Daoy (cell line): ENCODE data around the gene TNFRSF18. TPM values are rescaled to one million over a fixed set of nuclear protein-coding genes. Genes with fewer than 3 reads are reported as not detected.
A peak's percentile ranks its signal among the peaks of the same experiment; 100 is the strongest.

Source experiments
- DNase-seq: peaks from one replicate; pipeline ENCODE4 v3.0.0-alpha.2; 2015; ENCODE audit warnings: low read depth
- total RNA-seq: library from RNA; depleted of rRNA; stranded (reverse); fragments of >200 nt; shearing (Covaris generic); gene quantifications from 2 replicates; pipeline ENCODE4 v1.2.3, GENCODE V29; 2014

The TNFRSF18 gene
- total RNA-seq, 1 experiment from 2014 or later: 1.9 TPM

DNA sequence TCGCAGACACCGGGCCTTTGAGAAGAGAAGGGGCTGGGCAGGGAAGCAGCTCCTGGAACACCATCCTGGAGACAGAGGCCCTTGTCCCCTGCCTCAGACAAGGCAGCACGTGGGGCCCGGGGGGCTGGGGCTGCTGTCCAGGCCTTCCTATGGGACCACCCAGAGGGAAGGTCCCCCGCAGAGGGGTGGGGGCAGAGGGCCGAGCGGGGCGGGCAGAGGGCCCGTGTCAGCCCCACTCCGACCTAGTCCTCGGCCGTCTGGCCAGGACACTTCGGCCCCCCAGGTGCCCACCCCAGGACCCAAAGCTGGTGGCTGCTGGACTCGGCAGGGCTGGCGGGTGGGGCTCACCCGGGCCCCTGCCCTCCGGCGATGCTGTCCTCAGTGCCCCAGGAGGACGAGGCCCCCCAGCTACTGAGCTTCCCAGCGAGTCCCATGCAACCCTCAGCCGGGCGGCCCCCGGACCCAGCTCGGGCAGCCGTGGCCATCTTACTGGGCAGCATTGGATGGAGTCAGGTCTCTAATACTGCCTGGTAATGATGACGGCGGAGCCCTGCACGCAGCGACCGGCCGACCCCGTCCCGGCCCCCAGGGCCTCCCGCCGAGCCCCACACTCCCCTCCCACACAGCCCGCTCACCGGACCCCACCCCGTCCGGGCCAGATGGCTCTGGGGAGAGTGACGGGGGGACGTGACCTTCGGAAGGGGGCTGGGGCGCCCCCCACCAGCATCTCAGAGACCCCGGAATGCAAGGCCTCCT lies 39.6 kb downstream of the TNFRSF18 start:
- no peak for DNase-seq

DNA sequence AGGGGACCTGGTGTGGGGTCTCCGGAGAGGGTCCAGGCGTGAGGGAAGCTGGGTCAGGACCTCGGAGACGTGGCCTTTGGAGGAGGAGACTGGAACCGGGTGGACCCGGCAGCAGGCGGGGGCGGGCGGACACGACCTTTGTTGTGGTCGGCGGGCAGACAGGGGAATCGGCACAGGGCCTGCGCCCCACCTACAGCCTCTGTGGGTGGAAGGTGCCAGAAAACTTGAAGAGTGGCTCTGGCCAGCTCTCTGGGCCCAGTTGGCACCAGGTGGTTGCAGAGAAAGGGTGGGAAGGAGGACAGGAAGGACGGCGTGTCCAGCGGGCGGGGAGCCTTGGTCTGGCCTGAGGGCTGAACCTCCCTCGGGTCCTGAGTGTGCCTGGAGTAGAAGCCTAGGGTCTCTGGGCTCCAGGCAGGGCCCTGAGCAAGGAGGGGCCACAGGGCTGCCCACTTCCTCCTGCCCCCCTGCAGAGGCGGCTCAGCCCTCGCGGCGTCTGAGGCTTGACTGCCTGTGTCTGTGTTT lies 40.4 kb downstream of the TNFRSF18 start:
- no peak for DNase-seq

DNA sequence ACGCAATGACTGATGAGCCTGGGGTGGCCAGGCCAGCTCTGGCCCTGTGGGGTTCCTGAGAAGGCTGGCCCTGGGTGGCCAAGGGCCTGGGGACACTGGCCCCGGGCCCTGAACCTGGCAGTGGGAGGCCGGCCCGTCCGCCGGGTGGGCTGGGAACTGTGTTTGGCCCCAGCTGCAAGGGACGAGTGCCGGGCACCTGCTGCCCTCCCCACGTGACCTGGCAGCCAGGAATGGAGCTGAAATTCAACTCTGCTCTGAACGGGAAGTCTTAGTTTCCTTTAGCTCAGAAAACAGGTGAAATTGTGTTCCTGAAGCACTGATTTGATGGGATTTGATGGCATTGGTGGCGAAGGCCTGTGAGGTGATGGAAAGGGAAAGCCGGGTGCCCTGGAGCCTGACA lies 40.9 kb downstream of the TNFRSF18 start:
- no peak for DNase-seq

- peak; percentile 58 for DNase-seq
Measured at GRCh38 chr1:1164701-1165451, 41.5 kb downstream of the TNFRSF18 start.

- DNase-seq: no peak
Measured at GRCh38 chr1:1164361-1164700, 42.1 kb downstream of the TNFRSF18 start.

DNA sequence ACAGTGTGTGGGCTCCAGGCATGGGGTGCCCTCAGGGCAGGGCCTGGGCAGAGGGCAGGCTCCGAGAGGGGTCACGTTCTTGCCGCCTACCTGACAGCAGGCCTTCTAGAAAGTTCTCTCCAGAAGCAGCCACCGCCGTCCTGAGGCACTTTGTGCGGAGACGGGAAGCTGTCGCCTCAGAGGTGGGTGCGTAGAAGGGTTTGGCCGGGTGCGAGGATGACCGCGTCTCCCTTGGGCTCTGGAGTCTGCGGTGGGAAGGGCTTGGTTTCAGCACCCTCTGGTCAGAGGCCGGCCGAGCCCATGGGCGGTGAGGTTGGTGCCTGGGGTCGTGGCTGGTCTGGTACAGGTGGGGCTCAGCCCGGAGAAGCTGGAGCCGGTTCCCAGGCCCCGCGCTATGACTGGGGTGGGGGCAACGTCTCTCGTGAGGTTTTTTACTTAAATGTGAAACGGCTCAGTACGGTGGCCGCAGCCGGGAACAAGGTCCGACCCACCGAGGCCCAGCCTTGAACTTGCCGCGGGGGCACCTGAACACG lies 42.8 kb downstream of the TNFRSF18 start:
- no peak for DNase-seq

DNA sequence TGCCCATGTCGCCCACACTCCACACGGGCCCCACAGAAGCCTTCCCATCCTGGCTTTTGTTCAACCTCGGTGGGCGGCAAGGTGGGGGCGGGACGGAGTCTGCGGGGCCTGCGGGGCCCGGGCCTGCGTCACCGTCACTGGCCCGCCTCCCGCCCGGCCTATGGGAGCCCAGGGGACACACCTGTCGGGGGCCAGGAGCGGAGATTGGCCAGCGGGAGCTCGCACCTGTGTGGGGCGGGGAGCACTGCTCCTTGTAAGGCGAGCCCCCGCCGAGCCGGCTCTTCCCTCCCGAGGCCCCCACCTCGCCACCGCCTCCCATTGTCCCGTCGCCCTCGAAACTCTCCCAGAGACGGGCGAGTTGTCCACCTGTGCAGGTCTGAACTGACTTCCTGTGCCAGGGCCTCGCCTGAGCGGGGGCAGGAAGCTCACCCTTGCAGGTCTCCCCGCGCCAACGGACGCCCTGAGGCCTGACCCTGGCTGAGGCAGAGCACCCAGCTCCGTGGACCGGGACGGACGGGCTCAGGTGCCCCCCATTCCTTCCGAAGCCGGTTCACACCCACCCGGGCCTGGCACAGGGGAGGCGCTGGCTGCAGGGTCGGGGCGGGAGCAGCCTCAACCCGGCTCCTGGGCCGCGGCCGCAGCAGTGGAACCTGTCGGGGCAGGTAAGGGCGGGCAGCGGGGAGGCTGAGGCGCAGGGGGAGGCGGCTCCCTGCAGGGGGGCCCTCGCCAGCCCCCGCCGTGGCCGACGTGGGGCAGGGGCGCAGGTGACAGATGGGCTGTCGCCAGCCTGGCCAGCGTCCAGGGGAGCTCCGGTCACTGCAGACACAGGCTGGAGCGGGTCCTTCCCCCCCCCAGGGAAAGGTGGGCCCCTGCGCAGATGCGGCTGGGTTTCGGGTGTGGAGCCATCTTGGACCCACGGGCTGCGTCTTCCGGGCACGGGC lies 43.5 kb downstream of the TNFRSF18 start:
- no peak for DNase-seq

- DNase-seq: no peak
Measured at GRCh38 chr1:1161683-1162079, 44.7 kb downstream of the TNFRSF18 start.

GRCh38 chr1:1161078-1161682 lies 45.2 kb downstream of the TNFRSF18 start:
- DNase-seq: no peak

- DNase-seq: no peak
Measured at GRCh38 chr1:1160281-1160930, 46.0 kb downstream of the TNFRSF18 start.

- DNase-seq: peak; percentile 60
Measured at GRCh38 chr1:1157914-1158710, 48.3 kb downstream of the TNFRSF18 start.

DNA sequence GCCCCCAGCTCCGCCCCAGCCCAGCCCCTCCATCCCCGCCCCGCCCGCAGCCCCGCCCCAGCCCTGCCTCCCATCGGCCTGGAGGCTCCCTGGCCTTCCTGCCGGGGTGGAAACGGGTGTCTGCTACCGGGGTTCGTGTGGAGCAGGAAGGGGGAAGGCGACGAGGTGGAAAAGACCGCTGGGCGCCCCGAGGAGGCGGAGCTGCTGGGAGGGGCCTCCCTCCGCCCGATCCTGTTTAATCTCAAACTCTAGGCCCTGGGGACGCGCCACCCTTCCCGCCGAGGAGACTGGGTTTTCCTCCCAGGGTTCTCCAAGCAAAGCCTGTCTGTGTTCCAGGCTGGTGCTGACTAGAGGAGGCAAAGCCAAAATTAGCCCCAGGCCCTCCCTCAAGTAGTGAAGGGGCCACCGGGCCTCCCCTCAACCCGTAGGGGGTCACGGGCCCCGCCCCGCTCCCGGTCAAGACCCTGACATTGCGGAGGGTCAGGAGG lies 48.9 kb downstream of the TNFRSF18 start:
- peak; percentile 94 for DNase-seq

DNA sequence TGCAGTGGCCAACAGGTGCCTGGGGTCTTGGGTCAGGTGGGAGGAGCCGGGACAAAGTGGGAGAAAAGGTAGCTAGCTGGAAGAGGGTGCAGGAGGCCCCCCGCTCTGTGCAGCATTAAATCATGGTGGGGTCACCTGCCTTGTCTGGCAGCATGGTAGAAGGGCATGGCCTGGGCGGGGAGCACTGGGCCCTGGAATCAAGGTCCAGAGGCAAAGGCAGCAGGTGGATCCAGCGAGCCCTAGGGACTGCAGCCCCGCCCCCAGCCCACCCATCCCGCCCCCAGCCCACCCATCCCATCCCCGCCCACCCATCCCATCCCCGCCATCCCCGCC lies 49.4 kb downstream of the TNFRSF18 start:
- no peak for DNase-seq

GRCh38 chr1:1156140-1157032 lies 50.0 kb downstream of the TNFRSF18 start:
- DNase-seq: no peak

- DNase-seq: no peak
Measured at GRCh38 chr1:1155258-1155657, 51.1 kb downstream of the TNFRSF18 start.

DNA sequence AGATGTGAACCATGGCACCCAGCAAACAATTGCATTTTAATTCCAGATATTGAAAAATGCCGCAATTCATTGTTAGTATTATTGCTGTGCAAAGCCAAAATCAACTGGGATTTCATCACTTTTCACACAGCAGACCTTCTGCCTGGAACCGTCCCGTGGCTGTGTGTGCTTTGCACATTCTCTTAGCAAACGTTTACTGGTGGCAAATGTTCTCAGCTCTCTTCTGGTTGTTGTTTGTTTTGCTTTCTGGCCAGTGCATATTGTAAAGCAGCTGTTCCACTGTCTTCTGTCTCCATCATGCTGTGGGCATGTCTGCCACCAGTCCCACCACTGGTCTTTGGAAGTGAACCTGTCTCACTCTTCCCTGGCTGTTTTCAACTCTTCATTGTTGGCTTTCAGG lies 52.5 kb downstream of the TNFRSF18 start:
- DNase-seq: no peak
